ENCODE results near the gene ELF3. TPM values are rescaled to one million over a fixed set of nuclear protein-coding genes. Genes with fewer than 3 reads are reported as not detected.

ELF3 gene
- total and polyA plus RNA-seq, 2 of the 8 experiments (the other 6 are each of a cell fraction or from before 2014, with no cell fraction given): 17.3 to 25.0 TPM

- peaks cover 9% of the 10 kb centered on the region for H3K23me2 ChIP-seq (ENCODE audit: low read depth, low read length)
- peak overlapping the region; percentile 39; the same call in 1 of the 2 replicates for H3K18ac ChIP-seq (ENCODE audit: extremely low read depth, low read length)
- H2BK12ac ChIP-seq (ENCODE audit: low read depth, low read length): no peak overlapping the region
- no peak for FAIRE-seq
- peaks cover 8 to 39% (median 16%) of the 10 kb centered on the region in 4 experiments; a peak in 7 of 8 replicates for H3K36me3 ChIP-seq (ENCODE audit: control insufficient read depth in 2 of 4, insufficient read depth in 4 of 4, low read length in 3 of 4)
- H2BK20ac ChIP-seq (ENCODE audit: low read length): no peak overlapping the region
- H2BK5ac ChIP-seq (ENCODE audit: low read depth, low read length): no peak overlapping the region
- no peak overlapping the region for H4K91ac ChIP-seq (replicated peaks; ENCODE audit: insufficient read length, low read length)
- no peaks in the 10 kb centered on the region for H3K9me3 ChIP-seq (ENCODE audit: insufficient read depth in 2 of 2, low read depth in 1 of 2, low read length in 1 of 2)
- no peak overlapping the region for H3K56ac ChIP-seq (replicated peaks; ENCODE audit: insufficient read length, low read depth, low read length)
- ChIA-PET POLR2A (ENCODE audit: partially characterized antibody) (interaction anchor here (0.8 to 7.5 kb wide), 13 partner anchors 10 to 144 kb away, joined by 3 to 74 read pairs (median 6); partner anchors contain the start of gene GPR37L1), CTCF (ENCODE audit: partially characterized antibody) (interaction anchor here (0.6 to 27.9 kb wide), 15 partner anchors 11 to 590 kb away, joined by 3 to 1014 read pairs (median 4); partner anchors contain the start of gene GPR37L1)
- H2BK120ac ChIP-seq (replicated peaks; ENCODE audit: low read depth, low read length): no peak overlapping the region
- H3K4me3 ChIP-seq (ENCODE audit: extremely low read depth in 1 of 4, insufficient read depth in 2 of 4, low read depth in 3 of 4, low read length in 4 of 4): no peak overlapping the region
- no peak overlapping the region for H3K4ac ChIP-seq (replicated peaks; ENCODE audit: insufficient read length, low read depth, low read length)
- 97% methylated on average over 11 of the region's 11 CpGs; no CpG with 5 or more reads in 1 of the 2 experiments for WGBS, 2 experiments (ENCODE audit: extremely low coverage in 1 of 2, insufficient coverage in 1 of 2, insufficient read length in 1 of 2, insufficient replicate concordance in 2 of 2, low coverage in 1 of 2, low lambda C conversion rate in 2 of 2, missing lambda C conversion rate in 1 of 2)
- H3K23ac ChIP-seq (ENCODE audit: insufficient read length): no peak overlapping the region
- no peak overlapping the region for H3K27ac ChIP-seq (ENCODE audit: low read depth, low read length)
- no peak overlapping the region for H4K8ac ChIP-seq (ENCODE audit: extremely low read depth, insufficient read depth, low read length)
- peaks cover 5% of the 10 kb centered on the region for H3K79me1 ChIP-seq (ENCODE audit: low read depth, low read length)
- H3K4me1 ChIP-seq (replicated peaks in 1 of 4; ENCODE audit: control insufficient read depth in 3 of 4, insufficient read depth in 4 of 4, low read length in 3 of 4): peaks cover 12 to 37% (median 29%) of the 10 kb centered on the region in 4 experiments
- H2BK15ac ChIP-seq (ENCODE audit: low read length): no peak overlapping the region
- H4K20me1 ChIP-seq (replicated peaks in 1 of 2; ENCODE audit: control insufficient read depth in 1 of 2, insufficient read depth in 2 of 2, low read length in 2 of 2): peaks cover 2 to 3% of the 10 kb centered on the region in 2 experiments
- H3K14ac ChIP-seq (ENCODE audit: insufficient read length): no peak overlapping the region
- no peaks in the 10 kb centered on the region for H3K27me3 ChIP-seq (replicated peaks in 1 of 4; ENCODE audit: control insufficient read depth in 3 of 4, extremely low read depth in 1 of 4, insufficient read depth in 3 of 4, low read length in 3 of 4)
- peaks cover 0 to 13% of the 10 kb centered on the region in 2 experiments; a peak in 1 of 4 replicates for H3K79me2 ChIP-seq (ENCODE audit: control insufficient read depth in 1 of 2, insufficient read depth in 2 of 2, low read length in 2 of 2)
- DNase-seq (ENCODE audit: low read depth in 1 of 2, low spot score in 2 of 2): no peak
- H3K9ac ChIP-seq (replicated peaks in 1 of 4; ENCODE audit: extremely low read depth in 1 of 4, low read depth in 3 of 4, low read length in 3 of 4): no peak overlapping the region
- H2AFZ ChIP-seq (ENCODE audit: low read length): no peak overlapping the region
- H4K5ac ChIP-seq (ENCODE audit: insufficient read length, low read depth, low read length): no peak overlapping the region
- peak overlapping the region in 1 of 2 experiments; percentile 88; a peak in 1 of 4 replicates for H3K4me2 ChIP-seq (ENCODE audit: insufficient read depth in 1 of 2, low read depth in 2 of 2, low read length in 2 of 2)
- no peak overlapping the region for H2AK5ac ChIP-seq (ENCODE audit: low read depth, low read length)
- TF ChIP-seq CREB1 (IDR thresholded peaks at IDR 0.05) (no peak), HDAC2 (IDR thresholded peaks at IDR 0.05; ENCODE audit: borderline replicate concordance in 1 of 2, low read depth in 2 of 2, low read length in 2 of 2) (no peak), KDM5A (IDR thresholded peaks at IDR 0.05; ENCODE audit: low read length) (no peak), EGR1 (IDR thresholded peaks at IDR 0.05; ENCODE audit: borderline replicate concordance, low read depth, low read length) (no peak), TAF7 (optimal IDR thresholded peaks at IDR 0.05; ENCODE audit: borderline replicate concordance, low read depth, low read length) (no peak), SUZ12 (IDR thresholded peaks at IDR 0.05; ENCODE audit: low read length) (no peak), HDAC6 (IDR thresholded peaks at IDR 0.05; ENCODE audit: low read depth, low read length) (no peak), CBX5 (IDR thresholded peaks at IDR 0.05; ENCODE audit: low read depth, low read length) (no peak), ATF2 (IDR thresholded peaks at IDR 0.05; ENCODE audit: low read length) (no peak), NRF1 (IDR thresholded peaks at IDR 0.05; ENCODE audit: low read depth, low read length) (no peak), NANOG (IDR thresholded peaks at IDR 0.05; ENCODE audit: insufficient read depth, low read depth, low read length, poor library complexity, severe bottlenecking) (no peak)
These were observed 1.6 kb downstream of the ELF3 start for GRCh38 chr1:202011994-202012393.
